G401 (cell line): Measurements from ENCODE around the gene ANKS1A. TPM values are rescaled to one million over a fixed set of nuclear protein-coding genes. Genes with fewer than 3 reads are reported as not detected.
A peak's percentile ranks its signal among the peaks of the same experiment; 100 is the strongest.

Experiments
- DNase-seq: peaks from one replicate; pipeline ENCODE4 v3.0.0-alpha.2; 2015; ENCODE audit warnings: low spot score
- in situ Hi-C: cut with HindIII; loops from 2 replicates; pipeline ENCODE4 v1.10.0; 2016; ENCODE audit warnings: low sequenced_read_pairs, mixed read lengths
- total RNA-seq: library from RNA; depleted of rRNA; stranded (reverse); fragments of >200 nt; shearing (Covaris generic); gene quantifications from 2 replicates; pipeline ENCODE4 v1.2.3, GENCODE V29; 2014

Gene ANKS1A
- total RNA-seq, 1 experiment from 2014 or later, result 14.2 TPM

- DNase-seq, result no peak
- in situ Hi-C loops, result no loop called here
Measured at GRCh38 chr6:35046103-35046502, 157.0 kb downstream of the ANKS1A start.

DNA sequence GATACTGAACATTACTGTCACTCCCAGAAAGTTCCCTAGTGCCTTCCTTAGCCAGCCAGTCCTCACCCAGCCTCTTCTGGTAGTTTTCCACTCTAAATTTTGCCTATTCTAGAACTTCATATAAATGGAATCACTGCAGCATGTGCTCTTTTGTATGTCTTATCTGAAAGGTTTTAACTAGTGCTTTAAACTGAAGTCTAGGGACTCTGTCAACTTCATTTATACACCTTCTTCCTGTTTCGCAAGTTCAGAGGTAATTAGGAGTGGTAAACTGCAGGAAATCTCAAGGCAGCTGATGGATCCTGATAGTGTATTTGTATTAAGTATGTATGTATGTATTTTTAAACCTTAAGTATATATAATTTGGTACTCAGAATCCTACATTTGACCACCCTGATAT, 157.8 kb downstream of the ANKS1A start:
- DNase-seq, result no peak
- in situ Hi-C loops, result no loop called here

GRCh38 chr6:35047265-35048011, 158.4 kb downstream of the ANKS1A start:
- in situ Hi-C loops, result no loop called here
- no peak for DNase-seq

GRCh38 chr6:35048031-35048613, 159.1 kb downstream of the ANKS1A start:
- in situ Hi-C loops, result no loop called here
- no peak for DNase-seq

GRCh38 chr6:35048631-35049083, 159.6 kb downstream of the ANKS1A start:
- peak; percentile 27 for DNase-seq
- in situ Hi-C loops, result no loop called here

DNA sequence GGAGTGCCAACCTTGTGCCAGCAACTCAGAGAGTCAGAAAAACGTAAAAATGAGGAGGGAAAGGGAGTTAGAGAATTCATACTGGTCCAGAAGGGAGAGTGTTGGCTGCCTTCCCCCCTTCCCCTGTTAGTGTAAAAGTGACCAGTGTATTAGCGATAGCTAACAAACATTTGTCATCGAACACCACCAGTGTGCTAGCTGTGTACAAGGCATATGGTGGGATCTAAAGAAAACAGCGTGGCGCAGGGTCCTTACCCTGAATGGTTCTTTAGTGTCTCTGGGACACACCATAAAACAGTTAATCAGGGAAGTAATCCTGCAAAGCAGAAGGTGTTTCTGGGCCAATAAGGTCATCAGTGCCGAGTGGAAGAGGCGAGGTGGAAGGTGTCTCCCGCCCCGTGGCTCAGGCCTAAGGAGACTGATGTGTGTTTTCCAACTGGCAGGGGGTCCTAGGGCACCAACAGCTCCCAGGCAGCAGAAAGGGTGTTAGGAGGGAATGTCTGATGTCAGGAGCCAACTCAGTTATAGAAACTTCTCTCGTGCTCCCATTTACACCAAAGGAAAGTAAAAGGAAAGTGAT, 160.2 kb downstream of the ANKS1A start:
- peak; percentile 17 for DNase-seq
- in situ Hi-C loops, result no loop called here

GRCh38 chr6:35049900-35050756, 161.1 kb downstream of the ANKS1A start:
- peak; percentile 86 for DNase-seq
- in situ Hi-C loops, result no loop called here

DNA sequence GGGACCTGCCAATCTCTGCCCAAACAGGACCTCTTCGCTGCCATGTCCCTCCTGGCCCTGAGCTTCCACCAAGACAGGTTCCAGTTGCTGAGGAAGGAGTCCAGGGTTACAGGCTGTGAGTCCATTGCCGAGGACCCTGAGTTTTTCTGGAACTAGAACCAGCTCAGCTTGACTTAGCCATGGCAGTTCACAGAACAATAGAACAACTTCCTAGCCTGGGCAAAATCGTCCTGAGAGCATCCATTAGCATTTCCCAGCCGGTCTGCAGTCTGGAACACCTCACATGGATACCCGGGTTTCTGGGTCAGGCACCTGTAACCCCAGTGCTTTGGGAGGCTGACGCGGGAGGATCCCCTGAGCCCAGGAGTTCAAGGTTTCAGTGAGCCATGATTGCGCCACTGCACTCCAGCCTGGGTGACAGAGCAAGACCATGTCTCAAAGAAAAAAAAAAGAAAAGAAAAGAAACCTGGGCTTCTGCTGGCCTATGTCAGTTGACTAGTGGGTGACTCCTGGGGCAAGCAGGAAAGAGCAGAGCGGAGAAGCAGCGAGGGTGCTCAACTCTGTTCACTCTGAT, 161.8 kb downstream of the ANKS1A start:
- in situ Hi-C loops, result no loop called here
- DNase-seq, result peak; percentile 31

DNA sequence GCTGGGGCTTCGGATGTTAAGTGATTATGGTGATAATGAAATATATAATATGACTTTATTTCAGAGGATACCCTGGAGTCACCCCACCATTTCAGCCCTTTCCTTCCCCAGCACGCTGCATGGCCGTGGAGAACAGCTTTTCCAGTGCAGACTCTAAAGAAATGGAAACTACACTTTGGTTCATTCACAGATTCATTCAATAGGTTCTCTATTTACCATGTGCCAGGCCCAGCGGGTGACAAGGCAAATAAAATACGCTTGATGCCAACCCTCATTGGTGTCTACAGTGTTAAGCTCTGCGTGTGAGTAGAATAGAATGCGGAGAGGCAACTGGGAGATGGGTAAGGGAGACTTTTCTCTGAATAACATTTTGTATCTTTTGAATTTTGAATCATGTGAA, 162.3 kb downstream of the ANKS1A start:
- in situ Hi-C loops, result no loop called here
- peak; percentile 35 for DNase-seq

GRCh38 chr6:35051997-35052583, 163.0 kb downstream of the ANKS1A start:
- in situ Hi-C loops, result no loop called here
- DNase-seq, result no peak

GRCh38 chr6:35052694-35053565, 163.9 kb downstream of the ANKS1A start:
- peak; percentile 90 for DNase-seq
- in situ Hi-C loops, result no loop called here

DNA sequence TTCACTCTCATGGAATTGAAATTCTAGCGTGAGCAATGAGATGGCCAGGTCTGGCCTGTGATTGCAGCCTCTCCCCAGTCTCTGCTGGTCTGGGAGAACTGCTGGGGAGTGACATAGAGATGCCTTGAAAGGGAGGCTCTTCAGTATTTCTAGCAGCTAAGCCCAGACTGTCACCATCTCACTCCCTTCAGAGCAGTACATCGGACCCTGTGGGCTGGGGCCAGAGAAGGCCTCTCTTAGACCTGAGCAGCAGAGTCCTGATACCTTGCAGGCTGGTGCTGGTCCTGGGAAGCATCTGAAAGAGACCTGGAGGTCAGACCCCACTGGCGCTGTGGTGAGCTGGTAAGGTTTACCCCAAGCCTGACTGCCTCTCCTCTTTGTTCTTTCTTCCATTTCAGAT, 164.6 kb downstream of the ANKS1A start:
- no peak for DNase-seq
- in situ Hi-C loops, result no loop called here

DNA sequence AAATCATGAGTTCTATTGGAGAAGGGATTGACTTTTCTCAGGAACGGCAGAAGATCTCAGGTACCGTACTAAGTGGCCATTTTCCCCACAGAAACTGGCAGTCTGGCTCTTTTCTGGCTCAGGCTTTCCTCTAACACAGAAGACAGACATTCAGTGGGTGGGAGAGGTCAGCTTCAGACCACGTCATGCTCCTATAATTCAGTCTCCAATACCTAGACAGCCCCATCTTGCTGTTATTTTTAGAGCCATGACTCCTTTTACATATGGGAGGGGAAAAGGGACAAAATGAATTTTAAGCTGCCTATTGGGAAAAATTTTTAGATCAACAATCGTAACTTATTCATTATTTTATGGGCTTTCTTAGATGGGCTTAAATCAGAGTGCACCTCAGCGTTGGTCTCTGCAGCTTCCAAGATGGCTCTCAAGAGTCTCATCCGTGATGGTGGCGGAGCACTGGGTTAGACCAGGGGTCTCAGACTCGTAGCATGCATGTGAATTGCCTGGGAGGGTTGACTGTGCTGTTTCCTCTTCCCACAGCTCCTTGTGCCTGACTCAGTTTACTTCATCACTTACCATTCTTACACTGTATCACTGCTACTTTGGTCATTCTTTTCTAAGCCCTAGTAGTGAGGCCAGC, 165.2 kb downstream of the ANKS1A start:
- in situ Hi-C loops, result no loop called here

GRCh38 chr6:35054743-35055130, 165.7 kb downstream of the ANKS1A start:
- in situ Hi-C loops, result no loop called here
- no peak for DNase-seq

More for the DNA sequence above, 165.2 kb downstream of the ANKS1A start:
- no peak for DNase-seq

GRCh38 chr6:35055891-35056290, 166.8 kb downstream of the ANKS1A start:
- DNase-seq, result no peak
- in situ Hi-C loops, result no loop called here

GRCh38 chr6:35056952-35057351, 167.9 kb downstream of the ANKS1A start:
- in situ Hi-C loops, result no loop called here
- DNase-seq, result no peak

GRCh38 chr6:35057449-35058357, 168.6 kb downstream of the ANKS1A start:
- in situ Hi-C loops, result no loop called here
- no peak for DNase-seq
